ENCODE measurements around the gene SLPI.

DNA sequence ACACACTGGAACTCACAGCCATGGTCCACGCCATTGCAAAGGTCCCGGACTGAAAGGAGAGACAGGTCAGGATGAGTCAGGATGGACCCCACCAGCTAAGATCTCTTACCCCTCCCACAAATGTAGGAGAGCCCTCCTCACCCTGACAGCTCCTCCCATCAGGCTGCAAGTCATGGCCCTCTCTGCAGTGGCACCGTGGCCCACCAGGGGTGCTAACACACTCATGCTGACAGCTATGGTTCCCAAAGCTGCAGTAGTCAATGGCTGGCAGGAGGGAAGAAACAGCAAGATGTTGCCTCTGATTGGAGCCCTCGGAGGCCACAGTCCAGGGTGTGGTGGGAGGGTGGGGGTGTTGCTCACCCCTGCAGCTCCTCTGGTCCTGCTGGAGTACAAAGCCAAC lies 46.6 kb upstream of the SLPI start:
- TF ChIP-seq POLR2AphosphoS5 (IDR thresholded peaks at IDR 0.05) (no peak), POLR2A (IDR thresholded peaks at IDR 0.05) (no peak)

All from spleen (tissue), 3 donors.